IMR-90 (cell line): ENCODE results near the gene MYH7B. TPM values are rescaled to one million over a fixed set of nuclear protein-coding genes. Genes with fewer than 3 reads are reported as not detected.
A peak's percentile ranks its signal among the peaks of the same experiment; 100 is the strongest.

Source experiments
- ATAC-seq: fragments of 200-7000 bp; cut with Tn5 transposase; 2 replicates; pipeline ENCODE4 v1.9.1; 2020; ENCODE audit warnings: low read depth, mild to moderate bottlenecking, moderate library complexity
- BruUV-seq: library from RNA; stranded (reverse); fragments of 400-500 nt; replicated peaks from 2 replicates; lab custom pipeline; 2021; lab: Mats Ljungman, UMichigan
- CTCF ChIA-PET: fragments of 300-600 bp; formaldehyde crosslinking; extraction: SDS; loops from one replicate; lab custom pipeline; 2021; ENCODE audit warnings: antibody characterized with exemption; lab: Yijun Ruan, JAX
- POLR2A ChIA-PET: fragments of 300-600 bp; sonication (Branson Sonifier 250); formaldehyde crosslinking; loops from one replicate; lab custom pipeline; 2022; ENCODE audit warnings: antibody characterized with exemption; ENCODE audit not compliant: unreplicated experiment; lab: Charles Lee
- DNase-seq: peaks from one replicate; pipeline ENCODE4 v3.0.0; 2013
- H2AFZ ChIP-seq: replicated peaks from 2 replicates; pipeline ENCODE3; 2013; ENCODE audit warnings: low read length, mild to moderate bottlenecking; ENCODE audit not compliant: poor library complexity
- H2AK5ac ChIP-seq: 2 replicates; pipeline ENCODE4 v1.6.1; 2013; ENCODE audit warnings: low read depth, low read length, inconsistent platforms
- H2AK9ac ChIP-seq: replicated peaks from 2 replicates; pipeline ENCODE3; 2013; ENCODE audit warnings: mild to moderate bottlenecking, low read depth, low read length, moderate library complexity; ENCODE audit not compliant: poor library complexity
- H2BK120ac ChIP-seq: 2 replicates; pipeline ENCODE4 v1.6.1; 2013; ENCODE audit warnings: low read depth, low read length, inconsistent platforms
- H2BK15ac ChIP-seq: 3 replicates; pipeline ENCODE4 v1.6.1; 2013; ENCODE audit warnings: low read depth, low read length, inconsistent platforms
- H2BK20ac ChIP-seq: 2 replicates; pipeline ENCODE4 v1.6.1; 2013; ENCODE audit warnings: low read depth, mild to moderate bottlenecking, inconsistent platforms, low read length, moderate library complexity
- H2BK5ac ChIP-seq: 2 replicates; pipeline ENCODE4 v1.6.1; 2013; ENCODE audit warnings: mild to moderate bottlenecking, low read depth, low read length, inconsistent platforms; ENCODE audit not compliant: poor library complexity, severe bottlenecking
- H3K14ac ChIP-seq: replicated peaks from 2 replicates; pipeline ENCODE4 v1.6.1; 2013; ENCODE audit warnings: low read depth, low read length, inconsistent platforms
- H3K18ac ChIP-seq: 2 replicates; pipeline ENCODE4 v1.6.1; 2013; ENCODE audit warnings: low read depth, low read length, control low read depth
- H3K23ac ChIP-seq: 2 replicates; pipeline ENCODE4 v1.6.1; 2013; ENCODE audit warnings: low read depth, low read length, inconsistent platforms
- H3K27ac ChIP-seq: 2 replicates; pipeline ENCODE4 v1.5.1; 2013; ENCODE audit warnings: mild to moderate bottlenecking, control low read depth, low read length; ENCODE audit not compliant: insufficient read depth
- H3K27me3 ChIP-seq: 2 replicates; pipeline ENCODE4 v1.6.1; 2013; ENCODE audit warnings: low read length; ENCODE audit not compliant: control insufficient read depth, insufficient read depth
- H3K36me3 ChIP-seq: 2 replicates; pipeline ENCODE4 v1.6.1; 2013; ENCODE audit warnings: low read length, mixed read lengths; ENCODE audit not compliant: control insufficient read depth, insufficient read depth
- H3K4ac ChIP-seq: 2 replicates; pipeline ENCODE4 v1.6.1; 2013; ENCODE audit warnings: low read depth, low read length, inconsistent platforms
- H3K4me1 ChIP-seq: 2 replicates; pipeline ENCODE4 v1.6.1; 2013; ENCODE audit warnings: low read length, mixed read lengths; ENCODE audit not compliant: control insufficient read depth, insufficient read depth
- H3K4me2 ChIP-seq: 2 replicates; pipeline ENCODE4 v1.6.1; 2013; ENCODE audit warnings: low read depth, mild to moderate bottlenecking, control low read depth, low read length, moderate library complexity
- H3K4me3 ChIP-seq: 2 replicates; pipeline ENCODE4 v1.5.1; 2013; ENCODE audit warnings: low read depth, mild to moderate bottlenecking, control low read depth, low read length, moderate library complexity; ENCODE audit not compliant: insufficient read depth
- H3K56ac ChIP-seq: 2 replicates; pipeline ENCODE4 v1.6.1; 2013; ENCODE audit warnings: low read length, inconsistent platforms; ENCODE audit not compliant: insufficient read depth; ENCODE audit errors: extremely low read depth
- H3K79me1 ChIP-seq, 2 experiments: 2 replicates each; pipeline ENCODE4 v1.6.1; 2013; ENCODE audit warnings: low read length in 2 of 2, inconsistent platforms in 1 of 2, low read depth in 1 of 2
- H3K9ac ChIP-seq: 2 replicates; pipeline ENCODE4 v1.6.1; 2013; ENCODE audit warnings: low read depth, low read length, control low read depth
- H3K9me1 ChIP-seq: 2 replicates; pipeline ENCODE4 v1.6.1; 2013; ENCODE audit warnings: low read length, inconsistent platforms; ENCODE audit not compliant: insufficient read depth
- H3K9me3 ChIP-seq: 2 replicates; pipeline ENCODE4 v1.6.1; 2013; ENCODE audit warnings: low read length; ENCODE audit not compliant: control insufficient read depth, insufficient read depth
- H4K20me1 ChIP-seq: 2 replicates; pipeline ENCODE4 v1.6.1; 2013; ENCODE audit warnings: low read length, inconsistent platforms; ENCODE audit not compliant: insufficient read depth
- H4K5ac ChIP-seq: 2 replicates; pipeline ENCODE4 v1.6.1; 2013; ENCODE audit warnings: mild to moderate bottlenecking, low read depth, low read length, control low read depth
- H4K8ac ChIP-seq, 2 experiments: 2 replicates each; pipeline ENCODE4 v1.6.1; 2013; ENCODE audit warnings: low read depth in 2 of 2, low read length in 2 of 2, control low read depth in 1 of 2, inconsistent platforms in 1 of 2
- H4K91ac ChIP-seq: 2 replicates; pipeline ENCODE4 v1.6.1; 2013; ENCODE audit warnings: low read depth, low read length, inconsistent platforms; ENCODE audit not compliant: insufficient read depth
- BHLHE40 ChIP-seq: fragments of 150-350 bp; IDR thresholded peaks from 2 replicates; pipeline ENCODE4 v1.6.1; 2016; ENCODE audit warnings: mild to moderate bottlenecking, low read depth, low read length
- CEBPB ChIP-seq: IDR thresholded peaks from 2 replicates; pipeline ENCODE4 v1.6.1; 2012; ENCODE audit warnings: low read depth, low read length, improper control_type of control experiment
- CHD1 ChIP-seq: IDR thresholded peaks from 2 replicates; pipeline ENCODE4 v1.6.1; 2012; ENCODE audit warnings: low read depth, low read length, improper control_type of control experiment
- CTCF ChIP-seq: conservative IDR thresholded peaks from 2 replicates; pipeline ENCODE4 v1.5.1; 2012; ENCODE audit warnings: mild to moderate bottlenecking, low read depth, low read length, improper control_type of control experiment
- ELK1 ChIP-seq: fragments of 150-350 bp; IDR thresholded peaks from 2 replicates; pipeline ENCODE4 v1.6.1; 2016; ENCODE audit warnings: low read depth, mild to moderate bottlenecking, low read length, moderate library complexity, borderline replicate concordance
- FOS ChIP-seq: fragments of 150-350 bp; IDR thresholded peaks from 2 replicates; pipeline ENCODE4 v1.6.1; 2016; ENCODE audit warnings: low read depth, low read length
- MAFK ChIP-seq: IDR thresholded peaks from 2 replicates; pipeline ENCODE4 v1.6.1; 2012; ENCODE audit warnings: low read depth, low read length, improper control_type of control experiment
- MAZ ChIP-seq: IDR thresholded peaks from 2 replicates; pipeline ENCODE4 v1.6.1; 2012; ENCODE audit warnings: low read depth, mild to moderate bottlenecking, low read length, improper control_type of control experiment, moderate library complexity, borderline replicate concordance
- MXI1 ChIP-seq: IDR thresholded peaks from 2 replicates; pipeline ENCODE4 v1.6.1; 2012; ENCODE audit warnings: low read depth, mild to moderate bottlenecking, low read length, moderate library complexity, borderline replicate concordance
- POLR2A ChIP-seq: IDR thresholded peaks from 2 replicates; pipeline ENCODE4 v1.6.1; 2012; ENCODE audit warnings: mild to moderate bottlenecking, low read depth, low read length
- RAD21 ChIP-seq: IDR thresholded peaks from 2 replicates; pipeline ENCODE4 v1.6.1; 2012; ENCODE audit warnings: low read length, improper control_type of control experiment
- RCOR1 ChIP-seq: IDR thresholded peaks from 2 replicates; pipeline ENCODE4 v1.6.1; 2012; ENCODE audit warnings: mild to moderate bottlenecking, low read length, improper control_type of control experiment; ENCODE audit not compliant: insufficient replicate concordance
- RFX5 ChIP-seq: IDR thresholded peaks from 2 replicates; pipeline ENCODE4 v1.8.0; 2012; ENCODE audit warnings: low read depth, mild to moderate bottlenecking, low read length, moderate library complexity
- SMC3 ChIP-seq: fragments of 150-350 bp; IDR thresholded peaks from 2 replicates; pipeline ENCODE4 v1.6.1; 2016; ENCODE audit warnings: low read depth, mild to moderate bottlenecking, antibody characterized with exemption, low read length, moderate library complexity
- USF2 ChIP-seq: fragments of 150-350 bp; IDR thresholded peaks from 2 replicates; pipeline ENCODE4 v1.6.1; 2017; ENCODE audit warnings: mild to moderate bottlenecking, antibody characterized with exemption, low read length, low read depth
- WGBS, 2 experiments: methylation state at CpG; one replicate each; pipeline versions ENCODE4 v1.1.5 to v1.1.7; 2013; ENCODE audit warnings: missing lambda C conversion rate in 2 of 2; ENCODE audit not compliant: insufficient read length in 1 of 2; ENCODE audit errors: extremely low coverage in 2 of 2; 5-methylcytosine and 5-hydroxymethylcytosine counted together
- dilution Hi-C: fragments of 300-500 bp; cut with HindIII; formaldehyde crosslinking; loops from one replicate; pipeline ENCODE4 v1.14.3; 2018; ENCODE audit warnings: low sequenced_read_pairs; ENCODE audit not compliant: unreplicated experiment
- in situ Hi-C: fragments of 300-500 bp; cut with MboI; formaldehyde crosslinking; loops from 3 replicates; pipeline ENCODE4 v1.14.3; 2019; ENCODE audit warnings: low sequenced_read_pairs, inconsistent platforms, mixed read lengths
- intact Hi-C: fragments of 100-400 bp; cut with micrococcal nuclease; formaldehyde crosslinking; loops from 2 replicates; pipeline ENCODE4 v1.10.0; 2022
- polyA plus RNA-seq, 3 experiments: library from polyadenylated mRNA; depleted of rRNA; stranded (reverse); fragments of >200 nt; gene quantifications; 2 replicates each; pipeline ENCODE4 v1.2.3, GENCODE V29; 2012; ENCODE audit warnings: low replicate concordance in 1 of 3
- total RNA-seq: library from RNA; depleted of rRNA; stranded (reverse); fragments of >200 nt; gene quantifications from 2 replicates; pipeline ENCODE4 v1.2.3, GENCODE V29; 2012

The MYH7B gene
- total and polyA plus RNA-seq, 2 of the 4 experiments (the other 2 are of a cell fraction), result 0.09 TPM; not detected in 1

- no peak overlapping the region for H3K18ac ChIP-seq
- H2BK15ac ChIP-seq, result no peak overlapping the region
- no peaks in the 10 kb centered on the region for H3K9me3 ChIP-seq
- no peak overlapping the region for H3K56ac ChIP-seq
- peaks cover 28% of the 10 kb centered on the region for H4K20me1 ChIP-seq
- H3K4ac ChIP-seq, result no peak overlapping the region
- CTCF ChIA-PET, result interaction anchor here (1.0 kb wide), 1 partner anchor 128 kb away, joined by 3 read pairs; no protein-coding TSS in a partner anchor
- H3K27ac ChIP-seq, result no peak overlapping the region
- no peaks in the 10 kb centered on the region for H3K9me1 ChIP-seq
- H3K79me1 ChIP-seq, result peaks cover 0 to 16% of the 10 kb centered on the region in 2 experiments; a peak in 2 of 4 replicates
- intact Hi-C loops (loop anchor here (5.0 kb wide), 1 partner anchor 130 kb away; the partner anchor contains the start of gene GGT7), in situ Hi-C loops (no loop called here), dilution Hi-C loops (no loop called here)
- no peak overlapping the region for H2BK20ac ChIP-seq
- H3K23ac ChIP-seq, result no peak overlapping the region
- H2AK5ac ChIP-seq, result no peak overlapping the region
- no peak overlapping the region for H3K14ac ChIP-seq
- BruUV-seq, result TSS peak; percentile 63
- H4K8ac ChIP-seq, result no peak overlapping the region
- no peak for TF ChIP-seq CTCF
- TF ChIP-seq ELK1, result no peak
- no peak for TF ChIP-seq FOS
- no peak for TF ChIP-seq USF2
- no peak for TF ChIP-seq POLR2A
- no peak for TF ChIP-seq RFX5
- TF ChIP-seq MAZ, result no peak
- TF ChIP-seq CHD1, result no peak
- no peak for TF ChIP-seq BHLHE40
- no peak for TF ChIP-seq SMC3
- TF ChIP-seq MAFK, result no peak
- TF ChIP-seq CEBPB, result no peak
- no peak for TF ChIP-seq RCOR1
- TF ChIP-seq MXI1, result no peak
- no peak for TF ChIP-seq RAD21
- H2BK120ac ChIP-seq, result no peak overlapping the region
- H4K5ac ChIP-seq, result no peak overlapping the region
- WGBS, 2 experiments, result 84% methylated on average over 6 of the region's 10 CpGs; no CpG with 5 or more reads in 1 of the 2 experiments
- no peak for DNase-seq
- H3K9ac ChIP-seq, result no peak overlapping the region
- no peak overlapping the region for H3K4me2 ChIP-seq
- H3K4me3 ChIP-seq, result no peak overlapping the region
- ATAC-seq, result no peak
- no peaks in the 10 kb centered on the region for H3K4me1 ChIP-seq
- H2AFZ ChIP-seq, result no peak overlapping the region
- no peak overlapping the region for H2BK5ac ChIP-seq
- peaks cover 94% of the 10 kb centered on the region for H3K36me3 ChIP-seq
- POLR2A ChIA-PET, result no interaction called here
- H2AK9ac ChIP-seq, result no peak overlapping the region
- no peaks in the 10 kb centered on the region for H3K27me3 ChIP-seq
- H4K91ac ChIP-seq, result no peak overlapping the region
Measured at GRCh38 chr20:35002426-35003210, 47.0 kb downstream of the MYH7B start.
